DMS53 treated with DMSO at 0.1 percent for 48 hours (cell line): ENCODE data around the gene DIRAS1.

Experiments
- DNase-seq: peaks from one replicate; lab custom pipeline; 2025; ENCODE audit not compliant: unreplicated experiment; lab: John Stamatoyannopoulos, UW

Gene DIRAS1

GRCh38 chr19:2755811-2756210 is 34.6 kb upstream of the DIRAS1 start:
- no peak for DNase-seq

GRCh38 chr19:2755448-2755705 is 34.2 kb upstream of the DIRAS1 start:
- no peak for DNase-seq

DNA sequence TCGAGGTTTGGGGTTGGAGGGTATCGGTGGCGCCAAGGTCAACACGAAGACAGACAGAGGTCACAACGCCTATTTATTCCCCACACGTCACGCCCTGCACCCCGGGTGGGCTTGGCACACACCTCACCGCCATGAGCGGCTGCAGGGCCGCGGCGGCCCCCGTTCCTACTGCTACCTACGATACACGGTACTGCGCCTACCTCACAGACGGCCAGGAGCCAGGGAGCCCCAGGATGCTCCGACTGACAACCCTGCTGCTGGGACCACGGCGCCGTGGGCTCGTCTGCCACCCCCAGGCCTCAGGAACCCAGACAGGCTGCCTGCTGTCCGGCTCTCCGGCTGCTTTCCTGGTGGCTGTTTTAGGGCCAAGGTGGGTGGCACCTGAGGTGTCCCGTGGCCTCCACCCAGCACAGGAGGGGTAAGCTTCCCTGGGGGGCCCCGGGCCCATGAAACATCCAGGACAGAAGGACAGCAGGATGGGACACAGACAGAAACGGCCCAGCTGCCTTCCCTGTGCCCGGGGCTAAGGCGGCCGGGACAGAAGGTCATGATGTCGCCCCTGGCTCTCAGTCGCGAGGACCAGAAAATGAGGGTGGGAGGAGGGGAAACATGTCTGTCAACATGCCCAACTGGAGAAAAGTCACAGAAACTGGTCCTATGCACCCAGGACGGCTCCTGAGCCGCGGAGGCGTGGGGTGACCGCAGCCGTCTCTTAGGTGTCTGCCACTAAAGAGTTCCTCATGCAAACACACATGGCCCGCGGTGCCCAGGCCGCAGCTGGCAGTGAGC is 33.7 kb upstream of the DIRAS1 start:
- no peak for DNase-seq

DNA sequence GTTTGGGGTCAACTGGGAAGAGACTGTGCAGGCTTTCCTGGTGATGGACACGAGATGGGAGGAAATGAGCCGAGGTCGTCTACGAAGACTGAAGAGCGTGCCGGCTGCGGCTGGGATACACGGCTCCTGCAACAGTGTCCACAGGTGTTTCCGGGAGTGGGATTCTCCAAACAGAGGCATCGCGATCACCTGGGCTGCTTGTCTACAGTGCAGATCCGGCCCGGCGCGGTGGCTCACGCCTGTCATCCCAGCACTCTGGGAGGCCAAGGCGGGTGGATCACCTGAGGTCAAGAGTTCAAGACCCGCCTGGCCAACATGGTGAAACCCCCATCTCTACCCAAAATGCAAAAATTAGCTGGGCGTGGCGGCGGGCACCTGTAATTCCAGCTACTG is 30.3 kb upstream of the DIRAS1 start:
- no peak for DNase-seq

DNA sequence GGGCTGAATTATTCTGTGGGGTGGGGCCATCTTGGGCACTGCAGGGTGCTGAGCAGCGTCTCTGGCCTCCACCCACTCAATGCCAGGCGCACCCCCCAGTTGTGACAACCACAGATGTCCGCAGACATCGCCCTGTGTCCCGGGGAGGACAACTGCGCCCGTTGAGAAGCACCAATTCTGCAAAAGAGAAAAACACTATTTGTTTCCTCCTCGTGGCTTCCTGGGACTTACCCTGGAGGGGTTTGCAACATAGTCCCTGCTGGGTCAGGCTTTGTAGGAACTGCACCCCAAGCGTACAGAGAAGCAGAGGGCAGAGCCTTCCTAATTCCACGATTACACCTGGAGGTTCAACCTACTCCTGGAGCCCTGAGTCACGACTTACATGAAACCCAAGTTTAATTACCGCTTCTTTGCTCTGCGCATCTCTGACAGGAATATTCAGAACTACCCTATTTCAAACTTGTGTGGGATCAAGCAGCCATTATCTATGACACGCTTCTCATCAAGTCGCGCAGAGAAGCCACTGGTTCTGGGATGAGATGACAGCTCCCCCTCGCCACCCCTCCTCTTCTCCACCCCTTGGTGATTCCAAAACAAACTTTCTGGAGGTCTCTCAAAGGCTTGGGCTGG is 29.8 kb upstream of the DIRAS1 start:
- no peak for DNase-seq

- DNase-seq, result no peak
These were observed 26.2 kb upstream of the DIRAS1 start for GRCh38 chr19:2747349-2747748.

GRCh38 chr19:2744113-2744512 is 22.9 kb upstream of the DIRAS1 start:
- no peak for DNase-seq

- DNase-seq, result no peak
These were observed 21.9 kb upstream of the DIRAS1 start for GRCh38 chr19:2743099-2743498.

DNA sequence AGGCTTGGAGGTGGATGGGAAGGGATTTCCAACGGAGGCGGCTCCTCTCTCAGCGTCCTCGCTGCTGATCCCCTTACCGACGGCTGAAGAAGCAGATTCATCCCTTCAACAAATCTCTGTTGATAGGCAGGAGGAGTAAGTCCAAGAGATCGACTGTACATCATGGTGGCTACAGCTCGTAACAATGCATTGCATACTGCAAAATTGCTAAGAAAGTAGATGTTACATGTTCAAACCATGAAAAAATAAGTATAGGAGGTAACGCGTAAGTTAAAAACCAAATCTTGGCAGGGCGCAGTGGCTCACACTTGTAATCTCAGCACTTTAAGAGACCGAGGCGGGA is 19.1 kb upstream of the DIRAS1 start:
- no peak for DNase-seq

- peak; percentile 75 for DNase-seq
These were observed 18.6 kb upstream of the DIRAS1 start, which contains the start of gene SLC39A3 for GRCh38 chr19:2739602-2740313. SLC39A3 (minus strand) TSS chr19:2740017; CDS start chr19:2737257, 2,760 bp downstream.

DNA sequence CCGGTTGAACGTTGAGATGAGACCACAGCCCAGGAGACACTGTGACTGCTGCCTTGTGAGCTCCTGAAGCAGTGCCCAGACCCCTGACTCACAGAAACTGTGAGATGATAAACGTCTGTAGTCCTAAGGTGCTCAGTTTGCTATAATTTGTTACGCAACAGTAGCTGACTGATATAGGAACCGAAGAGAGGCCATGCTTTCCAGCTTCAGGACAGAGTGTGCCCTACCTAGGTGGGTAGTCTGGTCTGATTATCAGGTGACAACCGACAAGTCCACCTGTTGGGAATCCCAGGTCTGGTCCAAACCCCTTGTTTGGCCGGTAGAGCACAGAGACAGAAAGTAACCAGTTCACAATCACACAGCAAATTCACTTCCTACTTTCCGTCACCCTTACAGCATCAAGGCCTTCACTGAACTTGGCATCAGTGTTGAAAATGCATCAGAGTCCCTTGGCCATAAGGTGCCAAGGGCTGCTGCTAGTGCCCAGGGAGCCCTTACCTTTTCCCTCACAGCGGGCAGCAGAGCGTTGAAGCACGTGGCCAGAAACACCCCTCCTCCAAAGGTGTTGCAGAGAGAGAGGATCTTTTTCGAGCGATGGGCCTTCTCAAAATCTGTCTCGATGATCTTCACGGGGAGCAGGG is 15.5 kb upstream of the DIRAS1 start:
- no peak for DNase-seq

DNA sequence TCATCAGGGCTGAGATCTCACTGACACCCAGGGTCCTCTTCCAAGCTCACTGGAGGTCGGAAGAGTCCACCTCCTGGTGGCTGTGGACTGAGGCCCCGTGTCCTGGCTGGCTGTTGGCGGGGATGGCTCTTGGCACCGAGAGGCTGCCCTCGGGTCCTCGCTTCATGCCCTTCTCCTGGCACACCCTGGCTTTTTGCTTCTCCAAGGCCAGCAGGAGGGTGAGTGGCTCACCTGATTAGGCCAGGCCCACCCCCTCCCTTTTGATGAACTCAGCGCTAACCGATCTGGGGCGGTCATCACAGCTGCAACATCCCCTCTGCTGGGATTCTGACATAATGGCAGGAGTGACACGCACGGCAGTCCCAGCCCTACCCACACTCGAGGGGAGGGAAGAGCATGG is 14.2 kb upstream of the DIRAS1 start:
- no peak for DNase-seq

GRCh38 chr19:2734589-2735288 is 13.6 kb upstream of the DIRAS1 start:
- no peak for DNase-seq

- DNase-seq, result no peak
These were observed 12.9 kb upstream of the DIRAS1 start for GRCh38 chr19:2733930-2734588.

DNA sequence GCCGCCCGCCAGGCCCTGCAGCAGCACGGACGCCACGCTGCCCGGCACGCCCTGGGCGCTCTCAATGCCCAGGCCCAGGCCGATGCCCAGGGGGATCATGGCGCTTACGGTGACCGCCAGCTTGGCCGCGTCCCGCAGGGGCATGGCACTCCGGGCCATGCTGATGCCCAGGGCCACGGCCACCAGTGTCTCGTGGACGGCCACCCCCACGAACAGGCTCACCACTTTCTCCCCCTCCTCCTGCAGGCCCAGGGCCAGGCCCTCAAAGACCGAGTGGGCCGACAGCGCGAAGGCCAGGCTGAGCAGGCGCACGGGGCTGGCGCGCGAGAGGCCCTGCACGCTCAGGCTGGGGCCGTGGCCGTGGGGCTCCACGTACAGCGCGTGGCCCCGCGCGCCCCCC is 11.7 kb upstream of the DIRAS1 start:
- no peak for DNase-seq

DNA sequence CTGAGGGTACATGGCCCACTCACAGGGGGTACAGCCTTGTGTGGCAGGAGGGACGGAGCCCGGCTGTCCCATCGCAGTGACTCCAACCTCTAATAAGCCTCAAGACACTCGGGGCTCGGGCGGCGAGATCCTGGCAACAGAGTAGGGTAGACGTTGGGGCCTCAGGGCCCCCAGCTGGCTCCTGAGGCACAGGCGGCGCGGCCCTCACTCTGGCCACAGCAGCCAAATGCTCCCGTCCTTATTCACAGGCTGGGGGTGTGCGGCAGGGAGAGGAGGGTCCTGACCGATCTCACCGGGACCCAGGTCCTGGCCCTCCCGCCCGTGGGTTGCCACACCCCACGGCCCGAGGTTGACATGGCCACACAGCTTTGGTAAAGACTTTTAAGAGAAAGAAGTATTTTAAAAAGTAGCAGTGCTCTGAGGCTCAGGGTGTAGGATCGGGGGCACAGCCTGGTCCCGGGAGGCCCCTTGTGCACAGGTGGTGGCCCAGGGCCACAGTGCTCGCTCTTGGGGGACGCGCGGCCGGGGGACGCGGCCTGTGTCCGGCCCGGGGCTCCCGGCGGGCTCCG is 11.1 kb upstream of the DIRAS1 start:
- DNase-seq, result no peak

- DNase-seq, result no peak
These were observed 10.2 kb upstream of the DIRAS1 start for GRCh38 chr19:2731181-2731995.

GRCh38 chr19:2729943-2730818 is 9.0 kb upstream of the DIRAS1 start:
- DNase-seq, result no peak
